GM04504 (cell line): ENCODE results near the gene LTBP3.
"Not testable (repeated sequence)": the region's sequence is repeated elsewhere in the genome, so short reads cannot be mapped to it uniquely, and the experiment has no call there.

Experiments
- DNase-seq: peaks from one replicate; pipeline ENCODE4 v3.0.0-alpha.2; 2012; ENCODE audit warnings: low read depth

LTBP3 gene

DNA sequence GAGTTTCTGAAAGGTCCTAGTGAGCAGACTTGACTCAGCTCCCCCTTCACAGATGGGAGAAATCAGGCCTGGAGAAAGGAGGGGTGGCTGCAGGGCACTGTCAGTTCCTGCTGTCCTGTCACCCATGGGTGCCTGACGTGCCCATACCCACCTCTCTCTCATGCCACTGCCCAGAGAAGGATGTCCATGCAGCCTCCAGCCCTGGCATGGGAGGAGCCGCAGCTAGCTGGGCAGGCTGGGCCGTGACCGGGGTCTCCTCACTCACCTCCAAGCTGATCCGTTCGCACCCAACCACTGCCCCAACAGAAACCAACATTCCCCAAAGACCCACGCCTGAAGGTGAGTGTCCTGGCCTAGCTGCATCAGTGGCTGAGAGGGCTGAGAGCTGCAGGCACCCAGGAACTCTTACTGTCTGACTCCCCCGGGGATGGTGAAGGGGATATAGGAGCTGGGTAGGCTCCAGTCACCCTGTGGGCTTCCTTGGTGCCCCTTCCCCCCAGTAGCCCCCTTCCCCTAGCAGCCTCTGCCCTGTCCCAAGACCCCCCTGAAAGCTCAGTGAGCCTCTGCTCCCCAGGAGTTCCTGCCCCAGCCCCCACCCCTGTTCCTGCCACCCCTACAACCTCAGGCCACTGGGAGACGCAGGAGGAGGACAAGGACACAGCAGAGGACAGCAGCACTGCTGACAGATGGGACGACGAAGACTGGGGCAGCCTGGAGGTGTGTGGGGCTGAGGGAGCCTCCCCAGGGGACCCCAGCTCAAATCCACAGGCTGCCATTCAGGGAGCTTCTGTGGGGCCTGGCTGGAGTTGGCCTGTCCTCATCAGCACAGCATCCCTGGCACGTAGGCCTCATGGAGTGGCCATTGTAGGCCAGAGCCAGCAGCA, 21.5 kb downstream of the LTBP3 start:
- DNase-seq, result no peak

GRCh38 chr11:65535102-65535501, 23.1 kb downstream of the LTBP3 start:
- no peak for DNase-seq

DNA sequence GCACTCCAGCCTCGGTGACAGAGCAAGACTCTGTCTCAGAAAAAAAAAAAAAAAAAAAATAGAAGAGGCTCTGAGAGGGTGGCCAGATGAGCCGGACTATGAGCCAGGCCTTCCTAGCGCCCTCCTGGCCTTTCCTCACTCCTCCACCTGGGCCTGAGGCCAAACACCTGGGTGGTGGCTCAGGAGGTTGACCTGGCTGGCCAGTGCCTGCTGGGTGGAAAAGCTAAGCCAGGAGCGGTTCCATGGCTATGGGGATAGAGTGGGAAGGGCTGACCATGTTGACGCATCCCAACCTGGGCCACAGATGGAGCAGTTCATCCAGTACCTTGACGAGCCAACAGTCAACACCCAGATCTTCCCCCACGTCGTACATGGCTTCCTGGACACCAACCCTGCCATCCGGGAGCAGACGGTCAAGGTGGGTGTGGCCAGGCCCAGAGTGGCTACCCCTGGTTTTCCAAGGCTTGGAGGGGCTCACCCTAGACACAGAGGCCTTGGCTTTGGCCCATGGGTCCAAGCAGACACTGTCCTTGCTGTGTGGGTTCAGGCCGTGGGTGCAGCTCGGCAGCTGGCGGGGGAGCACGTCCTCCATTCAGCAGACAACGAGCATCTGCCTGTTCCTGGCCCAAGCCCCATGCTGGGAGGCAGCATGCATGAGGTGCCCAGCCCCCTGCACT, 25.6 kb downstream of the LTBP3 start:
- no peak for DNase-seq

DNA sequence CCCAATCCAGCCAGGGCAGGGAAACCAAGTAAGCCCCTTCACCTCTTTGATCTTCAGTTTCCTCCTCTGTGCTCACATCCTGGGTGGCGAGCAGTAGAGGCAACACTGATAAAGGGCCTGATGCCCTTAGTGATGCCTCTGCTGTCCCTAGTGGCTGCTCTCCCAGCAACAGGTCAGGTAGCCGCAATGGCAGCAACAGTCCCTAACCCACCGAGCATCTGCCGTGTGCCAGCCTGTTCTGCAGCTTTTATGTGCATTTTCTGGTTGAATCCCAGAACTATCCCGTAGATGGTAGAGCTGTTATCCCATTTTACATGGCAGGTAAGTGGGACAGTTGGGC, 28.0 kb downstream of the LTBP3 start:
- no peak for DNase-seq

DNA sequence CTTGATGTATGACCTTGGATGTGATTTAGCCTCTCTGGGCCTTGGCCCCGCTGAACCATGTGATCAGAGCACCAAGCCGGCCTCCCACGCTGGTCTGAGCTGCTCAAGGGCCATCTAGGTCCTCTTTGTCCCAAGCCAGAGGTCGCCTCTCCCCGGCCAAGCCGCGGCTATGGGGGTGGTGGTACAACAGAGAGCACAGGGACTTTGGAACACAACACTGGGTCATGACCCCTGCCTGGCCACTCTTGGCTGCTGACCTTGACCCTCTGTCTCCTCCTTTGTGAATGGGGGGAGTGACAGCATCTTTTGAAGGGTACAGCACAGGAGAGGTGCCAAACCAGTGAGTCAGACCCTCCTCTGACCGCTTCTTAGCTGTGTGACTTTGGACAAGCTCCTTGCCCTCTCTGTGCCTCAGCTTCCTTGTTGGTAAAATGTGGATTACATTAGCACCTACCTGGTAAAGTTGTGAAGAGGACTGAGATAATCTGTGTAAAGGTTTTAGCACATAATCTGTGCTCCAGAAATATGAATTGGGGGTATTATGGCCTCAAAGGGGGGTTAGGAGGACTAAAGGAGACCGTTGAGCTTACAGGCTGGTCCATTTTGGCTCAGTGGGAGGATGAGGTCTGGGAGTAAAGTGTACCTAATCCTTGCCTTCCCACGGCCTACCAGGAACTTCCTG, 28.5 kb downstream of the LTBP3 start:
- DNase-seq, result no peak

- no peak for DNase-seq
Observed at GRCh38 chr11:65528819-65529350, 29.3 kb downstream of the LTBP3 start.

DNA sequence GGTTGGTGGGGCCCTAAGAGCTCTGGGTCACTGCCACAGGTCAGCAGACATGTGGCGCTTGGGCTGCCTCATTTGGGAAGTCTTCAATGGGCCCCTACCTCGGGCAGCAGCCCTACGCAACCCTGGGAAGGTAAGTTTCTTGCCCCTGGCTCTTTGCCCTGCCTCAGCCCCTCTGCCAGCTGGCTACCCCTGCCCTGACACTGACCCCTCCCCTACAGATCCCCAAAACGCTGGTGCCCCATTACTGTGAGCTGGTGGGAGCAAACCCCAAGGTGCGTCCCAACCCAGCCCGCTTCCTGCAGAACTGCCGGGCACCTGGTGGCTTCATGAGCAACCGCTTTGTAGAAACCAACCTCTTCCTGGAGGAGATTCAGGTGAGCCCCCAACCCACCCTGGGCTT, 31.4 kb downstream of the LTBP3 start:
- no peak for DNase-seq

- DNase-seq, result no peak
Observed at GRCh38 chr11:65525546-65526480, 32.3 kb downstream of the LTBP3 start.

GRCh38 chr11:65524741-65525545, 33.2 kb downstream of the LTBP3 start, which contains the start of gene SCYL1:
SCYL1 (plus strand) TSS chr11:65525083; CDS start chr11:65525154, 71 bp downstream.
- peak; percentile 64 for DNase-seq

GRCh38 chr11:65524014-65524740, 34.0 kb downstream of the LTBP3 start:
- DNase-seq, result peak; percentile 9

DNA sequence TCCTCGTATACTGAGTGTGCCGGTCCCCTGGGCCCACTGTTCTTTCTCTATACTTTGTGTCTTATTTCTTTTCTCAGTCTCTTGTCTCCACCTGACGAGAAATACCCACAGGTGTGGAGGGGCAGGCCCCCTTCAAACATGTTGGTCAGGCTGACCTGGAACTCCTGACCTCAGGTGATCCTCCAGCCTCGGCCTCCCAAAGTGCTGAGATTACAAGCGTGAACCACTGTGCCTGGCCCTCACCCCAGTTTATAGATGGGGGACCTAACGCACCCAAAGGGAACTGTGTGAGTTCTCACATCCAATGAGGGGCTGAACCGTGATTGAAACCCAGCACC, 34.6 kb downstream of the LTBP3 start:
- DNase-seq, result not testable (repeated sequence)

GRCh38 chr11:65522718-65523630, 35.2 kb downstream of the LTBP3 start:
- not testable (repeated sequence) for DNase-seq

GRCh38 chr11:65521777-65522521, 36.2 kb downstream of the LTBP3 start:
- not testable (repeated sequence) for DNase-seq

- DNase-seq, result not testable (repeated sequence)
Observed at GRCh38 chr11:65518941-65519549, 39.1 kb downstream of the LTBP3 start.

- no peak for DNase-seq
Observed at GRCh38 chr11:65516135-65516968, 41.8 kb downstream of the LTBP3 start.

- DNase-seq, result not testable (repeated sequence)
Observed at GRCh38 chr11:65512311-65512710, 45.8 kb downstream of the LTBP3 start.
